Transverse colon (tissue), 4 donors: ENCODE data around the gene TMEM50B.

Source experiments
- CTCF ChIP-seq, 5 experiments: fragments of 200-600 bp in 3 of 5; fragments of 450-650 bp in 2 of 5; sonication (generic) in 3 of 5; IDR thresholded peaks; 1 replicate in 2 of 5; 2 replicates in 3 of 5; pipeline ENCODE4 v1.5.1; 2016 to 2017; ENCODE audit warnings: antibody characterized with exemption in 5 of 5, inconsistent platforms in 3 of 5, mild to moderate bottlenecking in 2 of 5, moderate library complexity in 1 of 5
- POLR2A ChIP-seq: fragments of 450-650 bp; IDR thresholded peaks from one replicate; pipeline ENCODE4 v1.6.1; 2016; ENCODE audit warnings: antibody characterized with exemption, mild to moderate bottlenecking, moderate library complexity
- POLR2AphosphoS5 ChIP-seq, 3 donors: sonication (generic); formaldehyde crosslinking; IDR thresholded peaks; one replicate each; pipeline ENCODE4 v1.6.1; 2016; ENCODE audit warnings: antibody characterized with exemption in 3 of 3

DNA sequence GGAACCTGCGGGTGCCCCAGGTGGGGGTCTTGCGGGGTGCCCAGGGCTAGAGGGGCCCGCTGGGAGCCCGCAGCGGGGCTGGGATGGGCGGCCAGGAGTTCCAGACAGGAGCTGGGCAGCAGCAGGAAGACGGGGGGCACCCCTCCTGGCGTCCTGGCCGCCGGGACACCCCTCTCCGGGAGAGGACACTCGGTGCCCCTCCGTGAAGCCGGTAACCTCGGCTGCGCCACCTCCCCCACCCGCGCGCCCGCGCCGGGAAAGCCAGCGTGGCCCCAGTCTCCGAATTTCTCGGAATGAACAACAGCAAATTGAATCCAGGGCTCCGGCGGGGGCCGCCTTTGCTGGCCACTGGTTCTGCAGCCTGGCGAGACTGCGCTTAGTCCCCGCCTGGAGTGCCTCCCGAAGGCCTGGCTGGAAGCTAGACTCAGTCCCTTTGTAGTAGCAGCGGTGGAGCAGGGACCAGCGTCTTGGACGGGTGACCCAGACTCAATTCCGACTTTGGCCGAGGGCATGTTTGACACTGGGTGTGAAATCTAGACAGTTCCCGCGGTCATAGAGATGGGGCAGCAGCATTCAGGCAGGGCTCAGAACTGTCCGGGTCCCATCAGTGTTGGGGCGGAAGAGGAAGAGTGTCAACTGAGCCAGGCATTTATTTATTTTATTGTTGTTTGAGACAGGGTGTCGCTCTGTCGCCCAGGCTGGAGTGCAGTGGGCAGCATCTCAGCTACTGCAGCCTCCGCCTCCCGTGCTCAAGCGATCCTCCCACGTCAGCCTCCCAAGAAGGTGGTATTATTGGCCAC lies 75.8 kb downstream of the TMEM50B start:
- TF ChIP-seq POLR2AphosphoS5 (IDR thresholded peaks at IDR 0.05) (peak in 2 of 3 donors; percentile 22 to 66), POLR2A (peak; percentile 84), CTCF (IDR thresholded peaks at IDR 0.05) (peak in 2 of 5 experiments; percentile 16 to 18)
